Stimulated activated naive CD8-positive, alpha-beta T cell treated with anti-CD3 and anti-CD28 coated beads, Interleukin-15, amount 100 ng/mL, for 72 hours (primary cell): ENCODE results near the gene SEMA6B.
"Not testable (repeated sequence)": the region's sequence is repeated elsewhere in the genome, so short reads cannot be mapped to it uniquely, and the experiment has no call there.

Experiments
- ATAC-seq: fragments of 150-1000 bp; cut with Tn5 transposase; 2 replicates; pipeline ENCODE4 v1.10.0; 2021; ENCODE audit warnings: mild to moderate bottlenecking, moderate library complexity
- DNase-seq, 2 donors: peaks; one replicate each; pipeline ENCODE4 v3.0.0; 2021 to 2022
- H3K27ac Mint-ChIP-seq, 2 donors: one replicate each; pipeline ENCODE4 v1.8.0; 2022; ENCODE audit warnings: mild to moderate bottlenecking in 2 of 2, mixed read lengths in 2 of 2, moderate library complexity in 2 of 2
- H3K27me3 Mint-ChIP-seq: one replicate; pipeline ENCODE4 v1.8.0; 2022; ENCODE audit warnings: mixed read lengths
- H3K4me1 Mint-ChIP-seq: one replicate; pipeline ENCODE4 v1.8.0; 2022; ENCODE audit warnings: mild to moderate bottlenecking, mixed read lengths
- H3K4me3 Mint-ChIP-seq, 2 donors: one replicate each; pipeline ENCODE4 v1.8.0; 2022; ENCODE audit warnings: mild to moderate bottlenecking in 2 of 2, mixed read lengths in 2 of 2, moderate library complexity in 1 of 2
- H3K9me3 Mint-ChIP-seq, 2 donors: one replicate each; pipeline ENCODE4 v1.8.0; 2022; ENCODE audit warnings: mixed read lengths in 2 of 2

The SEMA6B gene

GRCh38 chr19:4533334-4533733, 26.1 kb downstream of the SEMA6B start:
- Mint-ChIP-seq H3K27me3 (peaks cover 11% of the 10 kb centered on the region), H3K4me1 (peaks cover 11% of the 10 kb centered on the region), H3K27ac (no peak overlapping the region), H3K9me3 (no peaks in the 10 kb centered on the region), H3K4me3 (no peak overlapping the region)
- ATAC-seq (no peak), DNase-seq (no peak)

- Mint-ChIP-seq H3K4me3 (no peak overlapping the region), H3K27ac (no peak overlapping the region), H3K4me1 (peaks cover 11% of the 10 kb centered on the region), H3K27me3 (peaks cover 11% of the 10 kb centered on the region), H3K9me3 (no peaks in the 10 kb centered on the region)
- ATAC-seq (no peak), DNase-seq (no peak)
These were observed 27.8 kb downstream of the SEMA6B start for GRCh38 chr19:4531562-4532165.

GRCh38 chr19:4529924-4530522, 29.5 kb downstream of the SEMA6B start:
- DNase-seq (no peak), ATAC-seq (no peak)
- Mint-ChIP-seq H3K9me3 (no peaks in the 10 kb centered on the region), H3K27ac (no peak overlapping the region), H3K4me3 (no peak overlapping the region), H3K27me3 (no peaks in the 10 kb centered on the region), H3K4me1 (peaks cover under 1% of the 10 kb centered on the region)

GRCh38 chr19:4528843-4529242, 30.6 kb downstream of the SEMA6B start:
- H3K9me3 Mint-ChIP-seq: no peaks in the 10 kb centered on the region
- H3K4me3 Mint-ChIP-seq: no peak overlapping the region
- no peak for DNase-seq
- no peak overlapping the region for H3K27ac Mint-ChIP-seq
- no peaks in the 10 kb centered on the region for H3K27me3 Mint-ChIP-seq
- no peaks in the 10 kb centered on the region for H3K4me1 Mint-ChIP-seq
- no peak for ATAC-seq

- not testable (repeated sequence) for H3K27me3 Mint-ChIP-seq, H3K9me3 Mint-ChIP-seq, DNase-seq, H3K4me3 Mint-ChIP-seq, H3K27ac Mint-ChIP-seq, H3K4me1 Mint-ChIP-seq, ATAC-seq
These were observed 32.1 kb downstream of the SEMA6B start for GRCh38 chr19:4527377-4527776.

- Mint-ChIP-seq H3K4me3 (no peak overlapping the region), H3K9me3 (no peaks in the 10 kb centered on the region), H3K27ac (no peak overlapping the region), H3K4me1 (no peaks in the 10 kb centered on the region), H3K27me3 (peaks cover 7% of the 10 kb centered on the region)
- no peak for ATAC-seq
- no peak for DNase-seq
These were observed 33.9 kb downstream of the SEMA6B start for GRCh38 chr19:4525563-4526002.

GRCh38 chr19:4524808-4525562, 34.5 kb downstream of the SEMA6B start:
- no peaks in the 10 kb centered on the region for H3K9me3 Mint-ChIP-seq
- no peak overlapping the region for H3K4me3 Mint-ChIP-seq
- H3K27me3 Mint-ChIP-seq: peaks cover 9% of the 10 kb centered on the region
- no peaks in the 10 kb centered on the region for H3K4me1 Mint-ChIP-seq
- no peak overlapping the region for H3K27ac Mint-ChIP-seq
- ATAC-seq (peak; percentile 89), DNase-seq (peak; percentile 65 to 71)

- Mint-ChIP-seq H3K9me3 (no peaks in the 10 kb centered on the region), H3K27ac (peak overlapping the region in 1 of 2 donors; percentile 27), H3K4me3 (no peak overlapping the region), H3K27me3 (peaks cover 14% of the 10 kb centered on the region), H3K4me1 (no peaks in the 10 kb centered on the region)
- DNase-seq (no peak), ATAC-seq (no peak)
These were observed 36.0 kb downstream of the SEMA6B start for GRCh38 chr19:4523306-4524110.

GRCh38 chr19:4522291-4523002, 37.0 kb downstream of the SEMA6B start:
- no peak overlapping the region for H3K4me3 Mint-ChIP-seq
- peaks cover 20% of the 10 kb centered on the region for H3K27me3 Mint-ChIP-seq
- H3K9me3 Mint-ChIP-seq: no peaks in the 10 kb centered on the region
- DNase-seq: no peak
- no peak for ATAC-seq
- no peak overlapping the region for H3K27ac Mint-ChIP-seq
- no peaks in the 10 kb centered on the region for H3K4me1 Mint-ChIP-seq

GRCh38 chr19:4521888-4522242, 37.6 kb downstream of the SEMA6B start:
- H3K4me3 Mint-ChIP-seq: no peak overlapping the region

GRCh38 chr19:4521170-4521887, 38.2 kb downstream of the SEMA6B start:
- DNase-seq (no peak), ATAC-seq (no peak)
- peaks cover 20% of the 10 kb centered on the region for H3K27me3 Mint-ChIP-seq
- no peaks in the 10 kb centered on the region for H3K9me3 Mint-ChIP-seq
- no peak overlapping the region for H3K4me3 Mint-ChIP-seq
- no peaks in the 10 kb centered on the region for H3K4me1 Mint-ChIP-seq
- H3K27ac Mint-ChIP-seq: peak overlapping the region in 1 of 2 donors; percentile 22

More at GRCh38 chr19:4521888-4522242, 37.6 kb downstream of the SEMA6B start:
- H3K9me3 Mint-ChIP-seq: no peaks in the 10 kb centered on the region
- H3K27ac Mint-ChIP-seq: no peak overlapping the region
- DNase-seq: no peak
- no peaks in the 10 kb centered on the region for H3K4me1 Mint-ChIP-seq
- no peak for ATAC-seq
- H3K27me3 Mint-ChIP-seq: peaks cover 20% of the 10 kb centered on the region

GRCh38 chr19:4519521-4520277, 39.8 kb downstream of the SEMA6B start:
- Mint-ChIP-seq H3K9me3 (no peaks in the 10 kb centered on the region), H3K4me1 (no peaks in the 10 kb centered on the region), H3K27me3 (peaks cover 20% of the 10 kb centered on the region), H3K27ac (peak overlapping the region in 1 of 2 donors; percentile 5), H3K4me3 (no peak overlapping the region)
- DNase-seq (no peak), ATAC-seq (no peak)

- ATAC-seq (no peak), DNase-seq (no peak)
- H3K4me1 Mint-ChIP-seq: no peaks in the 10 kb centered on the region
- peaks cover 20% of the 10 kb centered on the region for H3K27me3 Mint-ChIP-seq
- H3K4me3 Mint-ChIP-seq: no peak overlapping the region
- H3K27ac Mint-ChIP-seq: no peak overlapping the region
- H3K9me3 Mint-ChIP-seq: no peaks in the 10 kb centered on the region
These were observed 40.4 kb downstream of the SEMA6B start for GRCh38 chr19:4519172-4519496.
